Stimulated activated CD4-positive, alpha-beta T cell treated with anti-CD3 and anti-CD28 coated beads, Interleukin-1b, Interleukin-23, amount 100 ng/mL, for 48 hours (primary cell): ENCODE results near the gene LTB4R2.

Experiments used
- DNase-seq: peaks from one replicate; pipeline ENCODE4 v3.0.0-alpha.2; 2020

The LTB4R2 gene

GRCh38 chr14:24277606-24278321 lies 32.2 kb upstream of the LTB4R2 start:
- peak; percentile 54 for DNase-seq

- no peak for DNase-seq
Observed at GRCh38 chr14:24278424-24278823, 31.5 kb upstream of the LTB4R2 start.

DNA sequence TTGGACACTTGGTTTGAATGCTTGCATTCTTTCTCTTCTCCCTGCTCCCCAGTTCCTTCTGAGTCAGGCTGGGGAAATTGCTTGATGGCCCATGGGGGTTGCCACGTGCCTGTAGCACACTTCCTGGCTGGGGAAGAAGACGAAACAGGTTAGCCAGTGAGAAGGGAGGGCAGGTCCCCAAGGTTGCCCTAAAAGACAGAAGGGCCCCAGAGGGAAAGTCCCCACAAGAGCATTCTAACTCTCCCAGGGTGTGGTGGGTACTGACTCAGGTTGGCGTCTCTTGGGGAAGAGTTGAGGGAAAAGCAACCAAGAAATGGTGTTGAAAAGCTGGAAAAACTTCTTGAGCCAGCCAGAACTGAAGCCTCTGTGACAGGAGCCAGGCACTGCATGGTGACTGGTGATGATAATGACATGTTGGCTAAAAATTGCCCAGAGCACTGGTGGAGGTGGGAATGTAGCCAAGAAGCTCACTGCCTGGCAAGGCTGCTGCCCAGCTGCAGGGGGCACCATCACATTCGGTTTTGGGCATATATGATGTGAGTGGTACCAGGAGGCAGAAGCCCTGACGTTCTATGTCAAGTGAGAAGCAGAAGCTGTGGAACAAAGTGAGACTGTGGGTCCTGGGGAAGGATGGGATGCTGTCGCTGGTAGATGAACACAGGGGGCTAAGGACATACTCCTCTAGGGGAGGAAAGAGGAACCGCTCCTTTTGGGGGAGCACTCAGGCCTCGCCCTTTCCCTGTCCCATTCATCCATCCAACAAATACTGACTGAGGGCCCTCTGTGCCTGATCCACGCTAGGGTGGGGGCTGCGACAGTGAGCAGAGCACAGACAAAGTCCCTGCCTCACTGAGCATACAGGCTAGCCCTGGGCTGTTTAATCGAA lies 30.4 kb upstream of the LTB4R2 start:
- DNase-seq, result peak; percentile 66

- DNase-seq, result no peak
Observed at GRCh38 chr14:24280797-24281460, 29.0 kb upstream of the LTB4R2 start.

GRCh38 chr14:24281636-24282035 lies 28.3 kb upstream of the LTB4R2 start:
- DNase-seq, result no peak

DNA sequence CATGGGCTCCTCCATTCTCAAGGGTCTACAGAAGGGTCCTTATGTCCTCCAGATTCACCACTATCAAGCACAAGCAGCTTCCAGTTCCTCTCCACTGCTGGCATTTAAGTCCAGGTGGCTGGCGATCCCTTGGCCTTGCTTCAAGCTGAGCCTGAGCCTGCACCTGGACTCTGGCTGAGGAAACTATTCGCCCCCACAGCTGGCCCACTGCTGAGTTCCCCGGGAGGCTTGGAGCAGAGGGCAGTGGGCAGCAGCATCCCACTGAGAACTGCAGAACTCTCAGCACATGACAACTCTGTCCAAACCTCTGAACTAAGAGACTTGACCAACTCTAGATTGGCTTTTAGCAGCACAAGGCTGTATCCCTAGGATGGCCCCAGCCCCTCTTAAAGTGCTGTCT lies 27.2 kb upstream of the LTB4R2 start:
- DNase-seq, result no peak

GRCh38 chr14:24283796-24284460 lies 26.0 kb upstream of the LTB4R2 start:
- no peak for DNase-seq

GRCh38 chr14:24284501-24285035 lies 25.4 kb upstream of the LTB4R2 start:
- DNase-seq, result no peak

GRCh38 chr14:24285351-24285750 lies 24.6 kb upstream of the LTB4R2 start:
- no peak for DNase-seq

GRCh38 chr14:24286996-24287395 lies 22.9 kb upstream of the LTB4R2 start:
- no peak for DNase-seq

- DNase-seq, result peak; percentile 83
Observed at GRCh38 chr14:24289649-24290280, 20.2 kb upstream of the LTB4R2 start.

DNA sequence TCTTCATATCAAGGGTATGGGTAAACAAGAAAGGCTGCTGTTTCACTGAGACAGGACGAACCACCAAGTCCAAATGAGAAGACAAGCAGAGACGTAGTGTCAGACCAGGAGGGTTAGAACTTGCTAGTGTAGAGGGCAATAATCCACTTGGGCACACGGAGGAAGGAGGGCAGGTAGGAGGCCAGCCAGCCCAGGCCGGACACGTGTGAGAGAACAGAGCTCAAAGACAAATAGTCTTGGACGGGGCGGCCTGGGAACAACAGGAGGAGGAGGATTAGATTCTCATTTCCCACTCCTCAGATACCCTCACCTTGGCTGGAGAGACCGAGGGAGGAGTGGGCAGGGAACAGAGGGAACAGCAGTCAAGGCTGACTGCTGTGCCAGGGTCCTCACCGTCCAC lies 19.2 kb upstream of the LTB4R2 start:
- no peak for DNase-seq

DNA sequence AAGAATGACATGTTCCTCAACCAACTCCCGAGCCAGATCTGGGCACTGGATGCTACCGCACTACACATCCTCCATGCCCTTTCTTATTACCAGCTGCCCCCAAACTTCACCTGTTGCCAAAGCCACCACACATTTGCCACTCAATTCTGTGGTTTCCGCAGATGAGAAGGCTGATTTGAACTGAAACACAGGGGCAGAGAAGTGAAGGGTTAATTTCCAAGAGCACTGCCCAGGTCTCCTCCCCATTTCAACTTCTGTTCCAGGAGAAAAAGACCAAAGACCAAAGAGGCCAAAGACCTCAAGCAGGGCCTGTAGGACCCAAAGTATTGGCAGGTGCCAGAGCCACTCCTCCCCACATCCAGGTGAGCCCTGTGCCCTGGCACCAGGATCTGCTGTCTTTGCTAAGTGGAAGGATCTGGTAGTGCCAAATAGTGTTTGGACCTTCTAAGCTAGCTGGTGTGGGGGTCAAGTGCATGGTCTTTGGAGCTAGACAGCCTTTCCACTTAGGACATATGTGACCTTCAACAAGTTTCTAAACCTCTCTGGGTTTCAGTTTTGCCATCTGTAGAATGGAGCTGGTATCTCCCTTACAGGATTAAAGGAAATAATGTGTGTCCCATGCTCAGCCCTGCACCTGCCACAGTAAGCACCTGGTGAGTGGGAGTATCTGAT lies 18.4 kb upstream of the LTB4R2 start:
- DNase-seq, result no peak

DNA sequence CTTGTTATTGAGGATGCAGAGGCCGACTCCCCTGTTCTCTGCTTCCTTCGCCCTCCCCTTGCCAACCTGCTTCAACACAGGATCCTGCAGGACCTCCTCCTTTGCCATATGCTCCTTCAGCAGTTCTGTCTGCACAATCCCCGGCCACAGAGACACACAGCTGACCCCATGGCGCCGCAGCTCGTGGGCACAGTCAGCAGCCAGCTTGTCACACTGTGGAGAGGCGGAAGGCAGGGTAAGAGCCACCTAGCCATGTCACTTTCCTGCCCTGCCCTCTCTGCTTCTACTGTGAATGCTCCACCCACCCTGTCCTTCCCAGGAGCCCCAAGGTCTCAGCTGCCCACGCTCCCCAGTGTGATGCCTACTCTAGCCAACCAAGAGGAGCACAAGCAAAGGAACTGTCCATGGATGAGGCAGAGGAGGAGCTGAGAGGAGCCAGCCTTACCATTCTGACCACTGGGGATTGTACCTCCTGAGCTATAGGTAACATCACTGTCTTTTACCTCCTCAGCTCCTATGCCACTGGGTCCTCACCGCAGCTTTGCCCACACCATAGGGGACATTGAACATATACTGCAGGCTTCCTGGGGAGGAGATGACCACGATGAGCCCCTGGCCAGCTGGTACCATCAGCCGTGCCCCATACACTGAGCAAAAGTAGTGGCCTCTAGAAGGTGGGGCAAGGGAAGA lies 17.7 kb upstream of the LTB4R2 start:
- no peak for DNase-seq

- no peak for DNase-seq
Observed at GRCh38 chr14:24293525-24293924, 16.4 kb upstream of the LTB4R2 start.

DNA sequence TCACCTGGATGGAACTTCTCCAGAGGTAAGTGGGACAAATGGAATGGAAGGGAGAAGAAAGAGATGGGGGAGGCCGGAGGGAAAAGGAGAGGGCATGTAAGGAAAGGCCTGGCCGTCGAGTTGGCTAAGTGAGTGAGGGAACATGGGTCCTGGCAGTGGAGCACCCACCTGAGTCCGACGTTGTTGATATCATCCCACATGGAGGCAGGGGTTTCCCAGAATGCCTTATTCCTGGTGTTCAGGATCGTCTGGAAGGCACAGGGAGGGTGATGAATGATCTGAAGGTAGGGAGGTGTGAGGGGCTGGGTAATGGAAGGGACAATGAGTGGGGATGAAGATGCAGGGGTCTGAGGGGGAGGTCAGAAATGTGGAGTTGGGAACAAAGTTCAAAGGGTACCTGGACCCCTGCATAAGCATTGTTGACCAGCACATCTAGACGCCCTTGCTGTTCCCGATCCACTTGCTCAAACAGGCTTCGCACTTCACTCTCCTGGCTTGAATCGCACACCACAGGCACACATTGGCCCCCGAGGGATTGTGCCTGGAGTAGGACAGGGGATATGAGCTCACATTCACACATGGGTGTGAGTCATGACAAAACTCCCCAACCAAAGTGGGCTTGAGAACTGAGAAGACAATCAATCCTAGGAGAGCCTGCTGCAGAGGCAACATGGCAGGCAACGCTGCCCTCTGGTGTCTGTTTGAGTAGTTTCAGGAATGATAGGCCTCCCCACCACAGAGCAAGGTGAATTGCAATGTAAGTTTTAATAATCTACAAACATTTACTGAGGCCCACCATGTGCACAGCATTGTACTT lies 13.4 kb upstream of the LTB4R2 start:
- peak; percentile 80 for DNase-seq

- DNase-seq, result no peak
Observed at GRCh38 chr14:24297190-24297964, 12.6 kb upstream of the LTB4R2 start.

GRCh38 chr14:24298892-24299254 lies 11.1 kb upstream of the LTB4R2 start:
- DNase-seq, result peak; percentile 26
